Natural killer cell (primary cell): ENCODE results near the gene MBP. TPM values are rescaled to one million over a fixed set of nuclear protein-coding genes. Genes with fewer than 3 reads are reported as not detected.

Experiments
- ATAC-seq, 3 donors: fragments of 150-1000 bp in 2 of 3; fragments of 200-7000 bp in 1 of 3; cut with Tn5 transposase; 1 replicate in 1 of 3; 2 replicates in 2 of 3; pipeline ENCODE4 v1.10.0; 2021; ENCODE audit warnings: mild to moderate bottlenecking in 2 of 3, moderate library complexity in 2 of 3
- DNase-seq, 2 donors: peaks; one replicate each; pipeline versions ENCODE4 v3.0.0 to v3.0.0-alpha.2; 2013 to 2021; ENCODE audit warnings: mixed read lengths in 1 of 2
- H3K27ac ChIP-seq: one replicate; pipeline ENCODE4 v1.5.1; 2013; ENCODE audit warnings: mild to moderate bottlenecking, low read length
- H3K27me3 ChIP-seq: one replicate; pipeline ENCODE4 v1.6.1; 2013; ENCODE audit warnings: low read length; ENCODE audit not compliant: control insufficient read depth, insufficient read depth
- H3K36me3 ChIP-seq: one replicate; pipeline ENCODE4 v1.6.1; 2013; ENCODE audit warnings: low read length; ENCODE audit not compliant: control insufficient read depth, insufficient read depth
- H3K4me1 ChIP-seq: one replicate; pipeline ENCODE4 v1.6.1; 2013; ENCODE audit warnings: low read length; ENCODE audit not compliant: control insufficient read depth, insufficient read depth
- H3K4me3 ChIP-seq: one replicate; pipeline ENCODE4 v1.5.1; 2013; ENCODE audit warnings: low read length
- H3K9me3 ChIP-seq: one replicate; pipeline ENCODE4 v1.6.1; 2013; ENCODE audit warnings: low read length; ENCODE audit not compliant: control insufficient read depth, insufficient read depth
- H3K27ac Mint-ChIP-seq, 2 donors: one replicate each; pipeline ENCODE4 v1.8.0; 2022; ENCODE audit warnings: mild to moderate bottlenecking in 2 of 2, mixed read lengths in 2 of 2, moderate library complexity in 1 of 2
- H3K27me3 Mint-ChIP-seq, 2 donors: one replicate each; pipeline ENCODE4 v1.8.0; 2022; ENCODE audit warnings: low read depth in 2 of 2, mixed read lengths in 2 of 2
- H3K36me3 Mint-ChIP-seq: one replicate; pipeline ENCODE4 v1.8.0; 2022; ENCODE audit warnings: mixed read lengths
- H3K4me1 Mint-ChIP-seq, 2 donors: one replicate each; pipeline ENCODE4 v1.8.0; 2022; ENCODE audit warnings: mixed read lengths in 2 of 2
- H3K4me3 Mint-ChIP-seq: one replicate; pipeline ENCODE4 v1.8.0; 2022; ENCODE audit warnings: mild to moderate bottlenecking, moderate library complexity, mixed read lengths
- H3K9me3 Mint-ChIP-seq, 2 donors: one replicate each; pipeline ENCODE4 v1.8.0; 2022; ENCODE audit warnings: mixed read lengths in 2 of 2
- CTCF ChIP-seq: fragments of 200-600 bp; IDR thresholded peaks from one replicate; pipeline ENCODE4 v1.8.0; 2022; ENCODE audit warnings: antibody characterized with exemption
- WGBS: methylation state at CpG from one replicate; pipeline ENCODE4 v1.1.7; 2013; ENCODE audit warnings: missing lambda C conversion rate; ENCODE audit not compliant: insufficient coverage; 5-methylcytosine and 5-hydroxymethylcytosine counted together
- intact Hi-C: fragments of 100-400 bp; cut with micrococcal nuclease; formaldehyde crosslinking; loops from one replicate; pipeline ENCODE4 v1.14.2; 2022
- total RNA-seq, 4 donors: library from RNA; stranded (reverse); fragments of 120-200 nt in 1 of 4; gene quantifications; one replicate each; pipeline versions ENCODE4 v1.2.3 to v1.2.4, GENCODE V29; 2013 to 2022

MBP gene
- total RNA-seq, 3 donors from 2014 or later (not counting 1 experiment from before 2014, with no cell fraction given), result 183 to 344 (median 325) TPM

GRCh38 chr18:77007251-77007650 is 125.3 kb downstream of the MBP start:
- no peak overlapping the region for H3K27ac ChIP-seq
- no peaks in the 10 kb centered on the region for H3K27me3 Mint-ChIP-seq
- H3K27ac Mint-ChIP-seq, result peak overlapping the region; percentile 71 to 86
- no peak overlapping the region for H3K4me3 ChIP-seq
- 80% methylated on average over 12 of the region's 12 CpGs for WGBS
- peaks cover 45% of the 10 kb centered on the region for H3K36me3 ChIP-seq
- H3K36me3 Mint-ChIP-seq, result peaks cover 8% of the 10 kb centered on the region
- intact Hi-C loops, result no loop called here
- H3K4me3 Mint-ChIP-seq, result peak overlapping the region; percentile 43
- TF ChIP-seq CTCF, result no peak
- DNase-seq (no peak), ATAC-seq (no peak)
- H3K9me3 ChIP-seq, result no peaks in the 10 kb centered on the region
- H3K27me3 ChIP-seq, result no peaks in the 10 kb centered on the region
- H3K9me3 Mint-ChIP-seq, result no peaks in the 10 kb centered on the region
- H3K4me1 ChIP-seq, result peaks cover 64% of the 10 kb centered on the region
- H3K4me1 Mint-ChIP-seq, result peaks cover 74 to 79% of the 10 kb centered on the region in 2 donors

GRCh38 chr18:77006305-77007175 is 126.0 kb downstream of the MBP start:
- no peak for TF ChIP-seq CTCF
- intact Hi-C loops, result no loop called here
- WGBS, result 92% methylated on average over 29 of the region's 29 CpGs
- Mint-ChIP-seq H3K27ac (peak overlapping the region; percentile 71 to 86), H3K36me3 (peaks cover 8% of the 10 kb centered on the region), H3K9me3 (no peaks in the 10 kb centered on the region), H3K4me3 (no peak overlapping the region), H3K4me1 (peaks cover 72% of the 10 kb centered on the region in 2 donors), H3K27me3 (no peaks in the 10 kb centered on the region)
- Histone ChIP-seq H3K4me3 (no peak overlapping the region), H3K4me1 (peaks cover 62% of the 10 kb centered on the region), H3K27ac (no peak overlapping the region), H3K27me3 (no peaks in the 10 kb centered on the region), H3K9me3 (no peaks in the 10 kb centered on the region), H3K36me3 (peaks cover 38% of the 10 kb centered on the region)
- ATAC-seq, result no peak
- DNase-seq, result no peak

- peaks cover 29% of the 10 kb centered on the region for H3K36me3 ChIP-seq
- H3K4me3 Mint-ChIP-seq, result peak overlapping the region; percentile 42
- DNase-seq, result no peak
- no peaks in the 10 kb centered on the region for H3K27me3 ChIP-seq
- intact Hi-C loops, result no loop called here
- 83% methylated on average over 11 of the region's 11 CpGs for WGBS
- no peak for ATAC-seq
- H3K36me3 Mint-ChIP-seq, result peaks cover 4% of the 10 kb centered on the region
- H3K9me3 Mint-ChIP-seq, result no peaks in the 10 kb centered on the region
- H3K27ac ChIP-seq, result no peak overlapping the region
- peaks cover 64% of the 10 kb centered on the region for H3K4me1 ChIP-seq
- H3K27ac Mint-ChIP-seq, result peak overlapping the region; percentile 21 to 86
- no peaks in the 10 kb centered on the region for H3K27me3 Mint-ChIP-seq
- H3K4me3 ChIP-seq, result no peak overlapping the region
- H3K4me1 Mint-ChIP-seq, result peaks cover 64 to 71% of the 10 kb centered on the region in 2 donors
- H3K9me3 ChIP-seq, result no peaks in the 10 kb centered on the region
- no peak for TF ChIP-seq CTCF
Observed at GRCh38 chr18:77005651-77006195, 126.9 kb downstream of the MBP start.
